CD4-positive, alpha-beta T cell (primary cell): ENCODE data around the gene PPP2R3A. TPM values are rescaled to one million over a fixed set of nuclear protein-coding genes. Genes with fewer than 3 reads are reported as not detected.

Source experiments
- ATAC-seq: fragments of 200-7000 bp; cut with Tn5 transposase; one replicate; pipeline ENCODE4 v1.10.0; 2022; ENCODE audit warnings: mild to moderate bottlenecking; ENCODE audit not compliant: poor library complexity
- CTCF ChIA-PET: fragments of 350-600 bp; sonication (Branson Sonifier 250); formaldehyde crosslinking; loops from one replicate; lab custom pipeline; 2021; ENCODE audit warnings: antibody characterized with exemption, inconsistent platforms; lab: Charles Lee
- POLR2A ChIA-PET: fragments of 350-600 bp; sonication (Branson Sonifier 250); formaldehyde crosslinking; loops from one replicate; lab custom pipeline; 2021; ENCODE audit warnings: antibody characterized with exemption, inconsistent platforms; lab: Charles Lee
- DNase-seq, 14 experiments: peaks; one replicate each; pipeline ENCODE4 v3.0.0-alpha.2; 2013 to 2020; ENCODE audit warnings: mixed read lengths in 2 of 14
- H3K27ac ChIP-seq, 2 donors: one replicate each; pipeline versions ENCODE4 v1.5.1 to v1.7.0; 2013; ENCODE audit warnings: low read length in 2 of 2, low read depth in 1 of 2, mild to moderate bottlenecking in 1 of 2
- H3K27me3 ChIP-seq, 2 experiments: 1 replicate in 1 of 2; 2 replicates in 1 of 2; pipeline versions ENCODE4 v1.6.1 to v1.7.0; 2013; ENCODE audit warnings: low read length in 2 of 2, control low read depth in 1 of 2, mild to moderate bottlenecking in 1 of 2, moderate library complexity in 1 of 2; ENCODE audit not compliant: insufficient read depth in 2 of 2, control insufficient read depth in 1 of 2
- H3K36me3 ChIP-seq: one replicate; pipeline ENCODE4 v1.6.1; 2013; ENCODE audit warnings: low read length, control low read depth; ENCODE audit not compliant: insufficient read depth
- H3K4me1 ChIP-seq: one replicate; pipeline ENCODE4 v1.6.1; 2013; ENCODE audit warnings: low read length, control low read depth; ENCODE audit not compliant: insufficient read depth
- H3K4me3 ChIP-seq: one replicate; pipeline ENCODE4 v1.5.1; 2013; ENCODE audit warnings: mild to moderate bottlenecking, low read length, moderate library complexity
- H3K9me3 ChIP-seq, 2 experiments: 1 replicate in 1 of 2; 2 replicates in 1 of 2; pipeline versions ENCODE4 v1.6.1 to v1.7.0; 2013; ENCODE audit warnings: low read length in 2 of 2, mild to moderate bottlenecking in 2 of 2, control low read depth in 1 of 2, moderate library complexity in 1 of 2; ENCODE audit not compliant: control insufficient read depth in 1 of 2, insufficient read depth in 1 of 2
- H3K27ac Mint-ChIP-seq: one replicate; pipeline ENCODE4 v1.8.0; 2020; ENCODE audit warnings: mixed read lengths
- H3K27me3 Mint-ChIP-seq: one replicate; pipeline ENCODE4 v1.8.0; 2021; ENCODE audit warnings: mixed read lengths
- H3K36me3 Mint-ChIP-seq: one replicate; pipeline ENCODE4 v1.8.0; 2021; ENCODE audit warnings: low read depth, mixed read lengths
- H3K4me1 Mint-ChIP-seq: one replicate; pipeline ENCODE4 v1.8.0; 2021; ENCODE audit warnings: low read depth, mixed read lengths
- H3K4me3 Mint-ChIP-seq: one replicate; pipeline ENCODE4 v1.8.0; 2020; ENCODE audit warnings: mild to moderate bottlenecking, mixed read lengths
- H3K9me3 Mint-ChIP-seq: one replicate; pipeline ENCODE4 v1.8.0; 2020; ENCODE audit warnings: mixed read lengths
- intact Hi-C, 2 experiments: fragments of 100-400 bp; cut with DNase I in 1 of 2; cut with micrococcal nuclease in 1 of 2; formaldehyde crosslinking; loops; one replicate each; pipeline versions ENCODE4 v1.15.1 to v1.9.0; 2023 to 2025; cut with DNase I, micrococcal nuclease
- total RNA-seq, 174 experiments: library from RNA in 2 of 174; stranded (reverse) in 2 of 174; gene quantifications; one replicate each; pipeline ENCODE4 v1.2.3 and lab custom pipeline; 2021 to 2026
- TF ChIP-seq, protein P1 (sequence below): fragments of 200-600 bp; IDR thresholded peaks from one replicate; pipeline ENCODE4 v1.8.0; 2022; ENCODE audit warnings: antibody characterized with exemption, mild to moderate bottlenecking

The PPP2R3A gene
- total RNA-seq, 2 experiments from 2014 or later = 0.14 to 0.31 TPM

DNA sequence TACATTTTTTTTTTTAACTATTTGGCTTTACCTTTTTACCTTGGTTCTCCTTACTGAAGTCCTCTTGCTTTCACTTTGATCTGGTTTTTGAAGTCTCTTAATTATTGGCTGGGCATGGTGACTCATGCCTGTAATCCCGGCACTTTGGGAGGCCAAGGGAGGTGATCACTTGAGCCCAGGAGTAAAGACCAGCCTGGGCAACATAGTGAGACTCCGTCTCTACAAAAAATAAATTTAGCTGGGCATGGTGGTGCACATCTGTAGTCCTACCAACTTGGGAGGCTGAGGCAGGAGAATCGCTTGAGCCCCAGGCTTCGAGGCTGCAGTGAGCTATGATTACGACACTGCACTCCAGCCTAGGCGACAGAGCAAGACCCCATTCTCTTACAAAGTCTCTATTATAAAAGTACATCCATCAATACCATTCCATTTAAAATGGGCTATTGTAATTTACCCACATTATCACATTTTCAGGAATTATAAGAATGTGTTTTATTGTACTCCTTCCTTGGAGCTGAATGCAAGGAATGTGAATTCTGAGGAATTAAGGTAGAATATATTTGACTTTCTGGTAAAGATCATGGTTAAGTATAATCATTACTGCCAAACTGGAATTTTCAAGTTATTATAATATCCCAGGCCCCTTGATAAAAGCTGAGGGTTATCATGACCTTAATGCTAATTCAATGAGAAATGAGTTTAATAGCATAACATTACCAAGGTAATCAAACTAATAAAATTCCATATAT lies 181.6 kb downstream of the PPP2R3A start:
- peaks cover 30% of the 10 kb centered on the region for H3K36me3 ChIP-seq

DNA sequence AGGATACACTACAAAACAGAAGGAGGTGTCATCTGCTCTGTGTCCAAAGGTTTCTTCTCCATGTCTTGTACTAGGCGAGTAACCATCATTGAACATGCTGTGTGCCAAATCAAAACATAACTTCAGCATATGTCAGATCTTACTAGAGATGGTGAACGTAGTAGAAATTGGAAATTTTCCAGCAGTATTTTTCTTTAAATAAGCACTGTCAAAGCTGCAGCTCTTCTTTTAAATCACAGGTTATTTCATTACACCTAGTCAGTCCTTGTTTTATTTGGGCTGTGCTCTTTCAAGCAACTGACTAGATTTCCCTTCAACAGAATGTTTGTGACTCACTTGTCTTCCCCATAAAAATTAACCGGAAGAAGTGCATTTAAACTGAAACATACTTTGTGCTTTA lies 184.1 kb downstream of the PPP2R3A start:
- CTCF ChIA-PET = interaction anchor here (0.6 kb wide), 1 partner anchor 243 kb away, joined by 3 read pairs; no protein-coding TSS in a partner anchor
- intact Hi-C loops = loop anchor here (5.0 kb wide), 1 partner anchor 43 kb away; no protein-coding TSS in a partner anchor
- Mint-ChIP-seq H3K36me3 (peaks cover 62% of the 10 kb centered on the region), H3K4me1 (peaks cover 67% of the 10 kb centered on the region), H3K27ac (peak overlapping the region; percentile 61), H3K27me3 (no peaks in the 10 kb centered on the region), H3K9me3 (no peaks in the 10 kb centered on the region), H3K4me3 (peak overlapping the region; percentile 22)
- H3K27ac ChIP-seq = no peak overlapping the region
- POLR2A ChIA-PET = no interaction called here
- ATAC-seq (no peak), DNase-seq (no peak)
- peaks cover 6% of the 10 kb centered on the region for H3K4me1 ChIP-seq
- no peaks in the 10 kb centered on the region for H3K9me3 ChIP-seq
- H3K27me3 ChIP-seq = no peaks in the 10 kb centered on the region
- TF ChIP-seq, protein P1, sequence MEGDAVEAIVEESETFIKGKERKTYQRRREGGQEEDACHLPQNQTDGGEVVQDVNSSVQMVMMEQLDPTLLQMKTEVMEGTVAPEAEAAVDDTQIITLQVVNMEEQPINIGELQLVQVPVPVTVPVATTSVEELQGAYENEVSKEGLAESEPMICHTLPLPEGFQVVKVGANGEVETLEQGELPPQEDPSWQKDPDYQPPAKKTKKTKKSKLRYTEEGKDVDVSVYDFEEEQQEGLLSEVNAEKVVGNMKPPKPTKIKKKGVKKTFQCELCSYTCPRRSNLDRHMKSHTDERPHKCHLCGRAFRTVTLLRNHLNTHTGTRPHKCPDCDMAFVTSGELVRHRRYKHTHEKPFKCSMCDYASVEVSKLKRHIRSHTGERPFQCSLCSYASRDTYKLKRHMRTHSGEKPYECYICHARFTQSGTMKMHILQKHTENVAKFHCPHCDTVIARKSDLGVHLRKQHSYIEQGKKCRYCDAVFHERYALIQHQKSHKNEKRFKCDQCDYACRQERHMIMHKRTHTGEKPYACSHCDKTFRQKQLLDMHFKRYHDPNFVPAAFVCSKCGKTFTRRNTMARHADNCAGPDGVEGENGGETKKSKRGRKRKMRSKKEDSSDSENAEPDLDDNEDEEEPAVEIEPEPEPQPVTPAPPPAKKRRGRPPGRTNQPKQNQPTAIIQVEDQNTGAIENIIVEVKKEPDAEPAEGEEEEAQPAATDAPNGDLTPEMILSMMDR = no peak
- peaks cover 38% of the 10 kb centered on the region for H3K36me3 ChIP-seq
- H3K4me3 ChIP-seq = no peak overlapping the region

More for the DNA sequence above, 181.6 kb downstream of the PPP2R3A start:
- ATAC-seq = no peak
- DNase-seq = no peak
- POLR2A ChIA-PET = interaction anchor here (1.3 kb wide), 1 partner anchor 50 kb away, joined by 3 read pairs; no protein-coding TSS in a partner anchor
- H3K4me1 ChIP-seq = peaks cover 4% of the 10 kb centered on the region
- intact Hi-C loops = no loop called here
- peaks cover 49% of the 10 kb centered on the region for H3K4me1 Mint-ChIP-seq
- no peaks in the 10 kb centered on the region for H3K9me3 ChIP-seq
- H3K9me3 Mint-ChIP-seq = no peaks in the 10 kb centered on the region
- H3K27ac Mint-ChIP-seq = peak overlapping the region; percentile 62
- TF ChIP-seq, protein P1 = no peak
- no peak overlapping the region for H3K27ac ChIP-seq
- peaks cover 45% of the 10 kb centered on the region for H3K36me3 Mint-ChIP-seq
- H3K4me3 Mint-ChIP-seq = no peak overlapping the region
- CTCF ChIA-PET = interaction anchor here (0.9 kb wide), 1 partner anchor 50 kb away, joined by 3 read pairs; no protein-coding TSS in a partner anchor
- H3K4me3 ChIP-seq = no peak overlapping the region
- no peaks in the 10 kb centered on the region for H3K27me3 Mint-ChIP-seq
- no peaks in the 10 kb centered on the region for H3K27me3 ChIP-seq

DNA sequence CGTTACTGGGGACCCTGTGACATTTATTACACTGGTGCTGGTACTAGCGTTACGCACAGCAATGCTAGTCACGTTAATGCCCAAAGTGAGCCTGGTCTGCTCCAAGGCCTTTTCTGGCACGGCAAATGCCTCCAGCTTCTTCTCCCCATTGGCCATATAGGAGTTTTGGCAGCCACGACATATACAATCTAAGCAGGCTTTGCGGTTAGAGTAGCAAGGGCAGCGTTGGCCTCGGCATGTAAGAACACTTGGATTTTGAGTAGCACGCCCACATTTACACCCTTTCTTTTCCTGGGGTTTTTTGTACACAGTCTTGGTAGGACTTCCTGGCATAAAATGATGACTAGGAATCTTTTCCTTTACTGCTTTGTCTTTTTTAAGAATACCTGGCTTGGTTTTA lies 185.7 kb downstream of the PPP2R3A start:
- Mint-ChIP-seq H3K4me1 (peaks cover 72% of the 10 kb centered on the region), H3K9me3 (no peaks in the 10 kb centered on the region), H3K27me3 (no peaks in the 10 kb centered on the region), H3K4me3 (no peak overlapping the region), H3K27ac (peak overlapping the region; percentile 47), H3K36me3 (peaks cover 68% of the 10 kb centered on the region)
- TF ChIP-seq, protein P1 = no peak
- ATAC-seq (no peak), DNase-seq (no peak)
- Histone ChIP-seq H3K27ac (no peak overlapping the region), H3K27me3 (no peaks in the 10 kb centered on the region), H3K4me1 (peaks cover 17% of the 10 kb centered on the region), H3K9me3 (no peaks in the 10 kb centered on the region), H3K36me3 (peaks cover 38% of the 10 kb centered on the region), H3K4me3 (no peak overlapping the region)
- ChIA-PET CTCF (interaction anchor here (1.4 kb wide), 1 partner anchor 601 kb away, joined by 3 read pairs; the partner anchor contains the start of gene STAG1), POLR2A (no interaction called here)
- intact Hi-C loops = loop anchor here (5.0 kb wide), 1 partner anchor 41 kb away; no protein-coding TSS in a partner anchor
